A549 (cell line): ENCODE data around the gene FHIT. TPM values are rescaled to one million over a fixed set of nuclear protein-coding genes. Genes with fewer than 3 reads are reported as not detected.

ENCODE experiments used
- ATAC-seq, 2 experiments: fragments of 200-7000 bp in 1 of 2; fragments of >200 bp in 1 of 2; cut with Nextera tagmentation in 1 of 2; cut with Tn5 transposase in 1 of 2; 3 replicates each; pipeline versions ENCODE4 v1.8.0 to v1.9.1; 2018 to 2020; ENCODE audit warnings: mild to moderate bottlenecking in 1 of 2, moderate library complexity in 1 of 2
- CTCF ChIA-PET: fragments of 300-600 bp; sonication (Branson Sonifier 250); formaldehyde crosslinking; extraction: SDS; loops from one replicate; lab custom pipeline; 2021; ENCODE audit warnings: antibody characterized with exemption, inconsistent platforms; lab: Yijun Ruan, JAX
- POLR2A ChIA-PET: fragments of 350-600 bp; formaldehyde crosslinking; extraction: SDS; loops from one replicate; lab custom pipeline; 2021; ENCODE audit warnings: antibody characterized with exemption, inconsistent platforms; lab: Yijun Ruan, JAX
- DNase-seq, 2 experiments: peaks; one replicate each; pipeline versions ENCODE4 v3.0.0 to v3.0.0-alpha.2; 2011 to 2016; ENCODE audit warnings: low read depth in 1 of 2, low spot score in 1 of 2
- FAIRE-seq: peaks from 2 replicates; lab custom pipeline; 2011; peaks lifted over from hg19 to GRCh38; lab: Jason Lieb, UNC
- H3K27ac ChIP-seq, 2 experiments: fragments of >200 bp; sonication (Bioruptor Twin); formaldehyde crosslinking; 3 replicates each; pipeline ENCODE4 v1.5.1; 2016 to 2017
- H3K4me1 ChIP-seq: fragments of >200 bp; sonication (Bioruptor Twin); formaldehyde crosslinking; 3 replicates; pipeline ENCODE4 v1.6.1; 2016
- H3K4me2 ChIP-seq: fragments of >200 bp; sonication (Bioruptor Twin); formaldehyde crosslinking; 3 replicates; pipeline ENCODE4 v1.6.1; 2016
- H3K4me3 ChIP-seq: fragments of >200 bp; sonication (Bioruptor Twin); formaldehyde crosslinking; 3 replicates; pipeline ENCODE4 v1.5.1; 2016
- H3K9me3 ChIP-seq: fragments of >200 bp; sonication (Bioruptor Twin); formaldehyde crosslinking; 3 replicates; pipeline ENCODE4 v1.6.1; 2016
- BCL3 ChIP-seq: fragments of >200 bp; sonication (Bioruptor Twin); formaldehyde crosslinking; IDR thresholded peaks from 3 replicates; pipeline ENCODE4 v1.6.1; 2016
- CEBPB ChIP-seq, 2 experiments: fragments of >200 bp in 1 of 2; sonication (Bioruptor Twin) in 1 of 2; formaldehyde crosslinking in 1 of 2; IDR thresholded peaks; 2 replicates each; pipeline ENCODE4 v1.6.1; 2012 to 2016
- CHD2 ChIP-seq: fragments of 150-350 bp; IDR thresholded peaks from 2 replicates; pipeline ENCODE4 v1.6.1; 2014; ENCODE audit warnings: low read length; ENCODE audit not compliant: partially characterized antibody
- CHD4 ChIP-seq: fragments of 200-600 bp; sonication (generic); IDR thresholded peaks from 2 replicates; pipeline ENCODE4 v1.6.1; 2016; ENCODE audit warnings: antibody characterized with exemption, mild to moderate bottlenecking, borderline replicate concordance
- CTCF ChIP-seq: fragments of >200 bp; sonication (Bioruptor Twin); formaldehyde crosslinking; IDR thresholded peaks from 3 replicates; pipeline ENCODE4 v1.5.1; 2016
- E2F6 ChIP-seq: IDR thresholded peaks from 2 replicates; pipeline ENCODE4 v1.6.1; 2012; ENCODE audit warnings: low read depth, borderline replicate concordance
- EHF ChIP-seq: fragments of 250-450 bp; sonication (Bioruptor Pico); IDR thresholded peaks from 2 replicates; pipeline ENCODE4 v1.5.0; 2020; ENCODE audit warnings: mild to moderate bottlenecking
- GATA3 ChIP-seq: IDR thresholded peaks from 2 replicates; pipeline ENCODE4 v1.6.1; 2012; ENCODE audit warnings: borderline replicate concordance
- JUNB ChIP-seq: fragments of >200 bp; sonication (Bioruptor Twin); formaldehyde crosslinking; IDR thresholded peaks from 2 replicates; pipeline ENCODE4 v1.6.1; 2016
- KDM5A ChIP-seq: fragments of 200-600 bp; sonication (generic); IDR thresholded peaks from 2 replicates; pipeline ENCODE4 v1.6.1; 2016; ENCODE audit warnings: antibody characterized with exemption, mild to moderate bottlenecking
- MAFK ChIP-seq: fragments of 450-650 bp; IDR thresholded peaks from 2 replicates; pipeline ENCODE4 v1.6.1; 2014; ENCODE audit not compliant: partially characterized antibody
- MAX ChIP-seq: IDR thresholded peaks from 2 replicates; pipeline ENCODE4 v1.6.1; 2012
- MYC ChIP-seq: IDR thresholded peaks from 2 replicates; pipeline ENCODE4 v1.6.1; 2012; ENCODE audit warnings: mild to moderate bottlenecking, inconsistent platforms, low read length, improper control_type of control experiment, borderline replicate concordance
- NFE2L2 ChIP-seq: fragments of 150-350 bp; conservative IDR thresholded peaks from 2 replicates; pipeline ENCODE4 v1.6.1; 2014; ENCODE audit warnings: low read length
- NPAS2 ChIP-seq: fragments of 250-450 bp; sonication (Bioruptor Pico); IDR thresholded peaks from 2 replicates; pipeline ENCODE4 v1.8.0; 2022; ENCODE audit warnings: mild to moderate bottlenecking, moderate library complexity, borderline replicate concordance
- NR3C1 ChIP-seq: fragments of >200 bp; sonication (Bioruptor Twin); formaldehyde crosslinking; IDR thresholded peaks from 3 replicates; pipeline ENCODE4 v1.6.1; 2017
- POLR2AphosphoS2 ChIP-seq: conservative IDR thresholded peaks from 2 replicates; pipeline ENCODE4 v1.6.1; 2012; ENCODE audit warnings: low read length, improper control_type of control experiment, inconsistent platforms
- RCOR1 ChIP-seq: fragments of 150-350 bp; IDR thresholded peaks from 2 replicates; pipeline ENCODE4 v1.6.1; 2014; ENCODE audit warnings: antibody characterized with exemption, low read length, low read depth
- TFCP2L1 ChIP-seq: fragments of 250-450 bp; sonication (Bioruptor Pico); IDR thresholded peaks from 2 replicates; pipeline ENCODE4 v1.5.0; 2021; ENCODE audit warnings: mild to moderate bottlenecking
- USF2 ChIP-seq: fragments of 450-650 bp; IDR thresholded peaks from 2 replicates; pipeline ENCODE4 v1.6.1; 2014; ENCODE audit warnings: antibody characterized with exemption
- ZFP36 ChIP-seq: fragments of 450-650 bp; IDR thresholded peaks from 2 replicates; pipeline ENCODE4 v1.6.1; 2014; ENCODE audit warnings: borderline replicate concordance; ENCODE audit not compliant: partially characterized antibody
- ZSCAN20 ChIP-seq: fragments of 250-450 bp; sonication (Bioruptor Pico); IDR thresholded peaks from 2 replicates; pipeline ENCODE4 v1.8.0; 2022; ENCODE audit warnings: mild to moderate bottlenecking, moderate library complexity
- WGBS: methylation state at CpG from one replicate; pipeline ENCODE4 v1.1.6; 2017; ENCODE audit errors: missing lambda C conversion rate; 5-methylcytosine and 5-hydroxymethylcytosine counted together
- polyA plus RNA-seq, 4 experiments: library from polyadenylated mRNA; depleted of rRNA in 3 of 4; stranded (reverse); fragments of >200 nt; fragmentation: RNase III in 1 of 4; extraction: RNeasy Plus Mini Kit Qiagen cat#74134 plus additional on column Dnase treatment in 1 of 4; gene quantifications; 2 replicates in 3 of 4; 3 replicates in 1 of 4; pipeline ENCODE4 v1.2.3, GENCODE V29; 2011 to 2017

FHIT gene
- polyA plus RNA-seq, 2 of the 4 experiments (the other 2 are of a cell fraction): 0.76 to 0.92 TPM

GRCh38 chr3:60336061-60336460, 915.2 kb downstream of the FHIT start:
- POLR2A ChIA-PET: no interaction called here
- no peak overlapping the region for H3K27ac ChIP-seq
- no peak for FAIRE-seq
- no peaks in the 10 kb centered on the region for H3K9me3 ChIP-seq
- no peak for DNase-seq
- TF ChIP-seq CEBPB (IDR thresholded peaks at IDR 0.05) (no peak), E2F6 (no peak), NR3C1 (no peak), MAX (no peak), TFCP2L1 (CRISPR knock-in tag) (no peak), GATA3 (no peak), JUNB (no peak), NFE2L2 (no peak)
- CTCF ChIA-PET: no interaction called here
- H3K4me2 ChIP-seq: no peak overlapping the region
- no peak for ATAC-seq
- H3K4me1 ChIP-seq: no peaks in the 10 kb centered on the region
- H3K4me3 ChIP-seq: no peak overlapping the region
- 8% methylated on average over 2 of the region's 2 CpGs for WGBS

- Histone ChIP-seq H3K4me2 (no peak overlapping the region), H3K27ac (no peak overlapping the region), H3K4me1 (no peaks in the 10 kb centered on the region), H3K4me3 (no peak overlapping the region), H3K9me3 (no peaks in the 10 kb centered on the region)
- TF ChIP-seq EHF: no peak
- no peak for TF ChIP-seq POLR2AphosphoS2
- no peak for TF ChIP-seq CHD4
- TF ChIP-seq NFE2L2: no peak
- no peak for TF ChIP-seq KDM5A
- TF ChIP-seq BCL3: no peak
- TF ChIP-seq CHD2: no peak
- no peak for TF ChIP-seq MYC
- CTCF ChIA-PET: no interaction called here
- POLR2A ChIA-PET: no interaction called here
- no peak for ATAC-seq
- no peak for DNase-seq
- no peak for FAIRE-seq
- 5% methylated on average over 1 of the region's 1 CpG for WGBS
Measured at GRCh38 chr3:60333710-60334109, 917.5 kb downstream of the FHIT start.

- Histone ChIP-seq H3K4me3 (no peak overlapping the region), H3K4me1 (no peaks in the 10 kb centered on the region), H3K27ac (no peak overlapping the region), H3K4me2 (no peak overlapping the region), H3K9me3 (no peaks in the 10 kb centered on the region)
- no peak for TF ChIP-seq MAFK
- TF ChIP-seq NPAS2 (CRISPR knock-in tag): no peak
- TF ChIP-seq CTCF: no peak
- TF ChIP-seq ZFP36: no peak
- no peak for TF ChIP-seq ZSCAN20 (CRISPR knock-in tag)
- TF ChIP-seq MYC: no peak
- no peak for TF ChIP-seq MAX
- TF ChIP-seq RCOR1: no peak
- no peak for TF ChIP-seq USF2
- FAIRE-seq: no peak
- no peak for DNase-seq
- CTCF ChIA-PET: no interaction called here
- POLR2A ChIA-PET: no interaction called here
- no peak for ATAC-seq
- WGBS: 28% methylated on average over 6 of the region's 6 CpGs
Measured at GRCh38 chr3:60330107-60330506, 921.1 kb downstream of the FHIT start.
